ENCODE results near the gene NMNAT2.

DNA sequence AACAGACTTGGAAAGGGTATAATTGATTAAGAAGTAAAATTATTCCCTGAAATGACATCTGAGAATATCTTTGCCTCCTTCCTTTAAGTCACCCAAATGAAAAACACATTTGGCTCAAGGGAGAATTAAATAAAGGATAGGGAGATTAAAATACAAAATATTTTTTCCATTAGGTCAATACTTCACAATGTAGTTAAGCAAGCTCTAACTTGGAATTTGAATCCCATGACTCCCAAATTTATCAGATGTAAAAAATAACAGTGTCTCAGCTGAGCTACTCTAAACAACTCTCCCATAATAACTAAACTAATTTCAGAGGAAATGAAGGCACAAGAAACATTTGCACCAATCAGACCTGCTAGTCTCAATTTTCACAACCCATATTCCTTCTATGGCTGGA lies 6.5 kb upstream of the NMNAT2 start:
- TF ChIP-seq CTCF (IDR thresholded peaks at IDR 0.05), result no peak
- no peak for TF ChIP-seq NR1H2 (CRISPR knock-in tag; IDR thresholded peaks at IDR 0.05)
- no peak for TF ChIP-seq MAX (CRISPR knock-in tag; IDR thresholded peaks at IDR 0.05)
- TF ChIP-seq ZNF232 (CRISPR knock-in tag; IDR thresholded peaks at IDR 0.05), result no peak
- TF ChIP-seq ETV6 (CRISPR knock-in tag; IDR thresholded peaks at IDR 0.05), result no peak
- no peak for TF ChIP-seq ARID4B (CRISPR knock-in tag; IDR thresholded peaks at IDR 0.05; ENCODE audit: borderline replicate concordance)
- TF ChIP-seq ESRRA (CRISPR knock-in tag; IDR thresholded peaks at IDR 0.05; ENCODE audit: borderline replicate concordance), result no peak
- TF ChIP-seq RELA (CRISPR knock-in tag; IDR thresholded peaks at IDR 0.05; ENCODE audit: borderline replicate concordance), result no peak
- no peak for TF ChIP-seq FOXJ3 (CRISPR knock-in tag; IDR thresholded peaks at IDR 0.05; ENCODE audit: borderline replicate concordance)
- TF ChIP-seq, protein P1, sequence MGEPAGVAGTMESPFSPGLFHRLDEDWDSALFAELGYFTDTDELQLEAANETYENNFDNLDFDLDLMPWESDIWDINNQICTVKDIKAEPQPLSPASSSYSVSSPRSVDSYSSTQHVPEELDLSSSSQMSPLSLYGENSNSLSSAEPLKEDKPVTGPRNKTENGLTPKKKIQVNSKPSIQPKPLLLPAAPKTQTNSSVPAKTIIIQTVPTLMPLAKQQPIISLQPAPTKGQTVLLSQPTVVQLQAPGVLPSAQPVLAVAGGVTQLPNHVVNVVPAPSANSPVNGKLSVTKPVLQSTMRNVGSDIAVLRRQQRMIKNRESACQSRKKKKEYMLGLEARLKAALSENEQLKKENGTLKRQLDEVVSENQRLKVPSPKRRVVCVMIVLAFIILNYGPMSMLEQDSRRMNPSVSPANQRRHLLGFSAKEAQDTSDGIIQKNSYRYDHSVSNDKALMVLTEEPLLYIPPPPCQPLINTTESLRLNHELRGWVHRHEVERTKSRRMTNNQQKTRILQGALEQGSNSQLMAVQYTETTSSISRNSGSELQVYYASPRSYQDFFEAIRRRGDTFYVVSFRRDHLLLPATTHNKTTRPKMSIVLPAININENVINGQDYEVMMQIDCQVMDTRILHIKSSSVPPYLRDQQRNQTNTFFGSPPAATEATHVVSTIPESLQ (CRISPR knock-in tag; IDR thresholded peaks at IDR 0.05), result no peak
- TF ChIP-seq, protein P2, sequence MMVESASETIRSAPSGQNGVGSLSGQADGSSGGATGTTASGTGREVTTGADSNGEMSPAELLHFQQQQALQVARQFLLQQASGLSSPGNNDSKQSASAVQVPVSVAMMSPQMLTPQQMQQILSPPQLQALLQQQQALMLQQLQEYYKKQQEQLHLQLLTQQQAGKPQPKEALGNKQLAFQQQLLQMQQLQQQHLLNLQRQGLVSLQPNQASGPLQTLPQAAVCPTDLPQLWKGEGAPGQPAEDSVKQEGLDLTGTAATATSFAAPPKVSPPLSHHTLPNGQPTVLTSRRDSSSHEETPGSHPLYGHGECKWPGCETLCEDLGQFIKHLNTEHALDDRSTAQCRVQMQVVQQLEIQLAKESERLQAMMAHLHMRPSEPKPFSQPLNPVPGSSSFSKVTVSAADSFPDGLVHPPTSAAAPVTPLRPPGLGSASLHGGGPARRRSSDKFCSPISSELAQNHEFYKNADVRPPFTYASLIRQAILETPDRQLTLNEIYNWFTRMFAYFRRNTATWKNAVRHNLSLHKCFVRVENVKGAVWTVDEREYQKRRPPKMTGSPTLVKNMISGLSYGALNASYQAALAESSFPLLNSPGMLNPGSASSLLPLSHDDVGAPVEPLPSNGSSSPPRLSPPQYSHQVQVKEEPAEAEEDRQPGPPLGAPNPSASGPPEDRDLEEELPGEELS (CRISPR knock-in tag; IDR thresholded peaks at IDR 0.05), result no peak
- TF ChIP-seq USF1 (CRISPR knock-in tag; IDR thresholded peaks at IDR 0.05), result no peak
